ENCODE data around the gene RTRAF. TPM values are rescaled to one million over a fixed set of nuclear protein-coding genes. Genes with fewer than 3 reads are reported as not detected.
A peak's percentile ranks its signal among the peaks of the same experiment; 100 is the strongest.

The RTRAF gene
- total RNA-seq, 1 experiment from 2014 or later = 350 TPM

DNA sequence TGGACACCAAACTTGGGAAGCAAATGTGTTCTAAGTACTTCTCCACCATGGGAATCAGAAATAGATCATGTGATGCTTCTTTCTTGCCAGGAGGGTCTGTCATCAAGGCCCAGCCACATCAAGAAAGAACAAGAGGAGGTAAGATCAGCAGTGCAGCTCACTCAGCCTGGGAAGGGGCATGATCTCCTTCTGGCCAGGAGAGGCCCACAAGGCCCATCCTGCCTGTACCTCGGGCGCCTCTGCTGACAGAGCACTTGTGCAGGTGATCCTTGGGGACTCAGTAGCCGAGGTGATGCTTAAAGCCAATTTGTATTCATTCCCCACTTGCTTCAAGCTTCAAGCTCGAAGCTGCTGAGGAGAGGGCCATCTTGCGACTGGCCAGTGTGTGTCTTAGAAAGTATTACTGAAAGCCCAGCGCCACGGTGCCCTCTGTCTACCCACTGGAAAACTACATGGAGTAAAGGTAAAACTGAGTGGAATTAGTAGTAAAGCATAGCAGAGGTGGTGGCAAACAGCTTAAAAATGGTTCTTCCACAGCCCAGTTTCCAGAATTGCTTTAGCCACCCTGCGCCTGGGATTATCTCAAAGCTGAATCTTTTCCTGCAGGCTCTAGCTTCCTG is 26.2 kb downstream of the RTRAF start:
- no peaks in the 10 kb centered on the region; the same call in 1 of the 2 replicates for H3K27me3 Mint-ChIP-seq (ENCODE audit: low read depth)
- H3K9me3 Mint-ChIP-seq = no peaks in the 10 kb centered on the region
- Histone ChIP-seq H3K23ac (ENCODE audit: insufficient read length, low read depth, low read length) (no peak overlapping the region), H3K27me3 (ENCODE audit: insufficient read depth, low read length) (no peaks in the 10 kb centered on the region), H3K14ac (ENCODE audit: insufficient read depth, low read length) (no peak overlapping the region), H2BK5ac (ENCODE audit: insufficient read length, low read length) (no peak overlapping the region), H3K9me3 (ENCODE audit: control insufficient read depth, low read depth, low read length) (no peaks in the 10 kb centered on the region), H3K4me1 (ENCODE audit: insufficient read depth, low read length) (peaks cover 2% of the 10 kb centered on the region; the same call in 1 of the 2 replicates), H3K18ac (ENCODE audit: insufficient read length, low read depth, low read length) (no peak overlapping the region), H3K56ac (ENCODE audit: insufficient read length, low read depth, low read length) (no peak overlapping the region), H4K91ac (ENCODE audit: insufficient read length, low read depth, low read length) (no peak overlapping the region), H2BK15ac (ENCODE audit: low read depth, low read length) (no peak overlapping the region), H2BK12ac (ENCODE audit: insufficient read length, low read depth, low read length) (no peak overlapping the region), H3K79me1 (ENCODE audit: insufficient read depth, low read depth, low read length, poor library complexity, severe bottlenecking) (no peaks in the 10 kb centered on the region), H3K27ac (ENCODE audit: insufficient read length, low read depth, low read length) (no peak overlapping the region), H4K20me1 (ENCODE audit: control insufficient read depth, insufficient read depth, insufficient read length) (no peaks in the 10 kb centered on the region), H4K8ac (replicated peaks; ENCODE audit: insufficient read length, low read depth, low read length) (no peak overlapping the region), H4K5ac (ENCODE audit: insufficient read length, low read depth, low read length) (no peak overlapping the region), H3T11ph (ENCODE audit: low read length) (no peak overlapping the region), H3K4me2 (ENCODE audit: insufficient read depth, insufficient read length, low read length) (no peak overlapping the region), H3K9ac (ENCODE audit: extremely low read depth, insufficient read length, low read length) (no peak overlapping the region), H2BK120ac (ENCODE audit: low read depth, low read length, poor library complexity, severe bottlenecking) (no peak overlapping the region), H2AFZ (ENCODE audit: low read length) (no peak overlapping the region), H2BK20ac (ENCODE audit: low read depth, low read length, poor library complexity, severe bottlenecking) (no peak overlapping the region), H3K79me2 (ENCODE audit: insufficient read depth, low read length) (no peaks in the 10 kb centered on the region), H2AK5ac (ENCODE audit: insufficient read length, low read length) (no peak overlapping the region), H3K4ac (ENCODE audit: low read depth, low read length) (no peak overlapping the region), H3K23me2 (ENCODE audit: insufficient read length, low read depth, low read length, poor library complexity, severe bottlenecking) (no peaks in the 10 kb centered on the region)
- peaks cover 9 to 17% (median 12%) of the 10 kb centered on the region in 3 experiments; a peak in 6 of 7 replicates for H3K36me3 Mint-ChIP-seq (ENCODE audit: insufficient read depth in 1 of 3, low read depth in 3 of 3)
- H3K27ac Mint-ChIP-seq = no peak overlapping the region
- WGBS (ENCODE audit: extremely low coverage, insufficient read length, low lambda C conversion rate) = no CpG with 5 or more reads among the region's 8 CpGs
- H3K4me1 Mint-ChIP-seq = peaks cover 40 to 48% of the 10 kb centered on the region in 2 experiments
- no peak overlapping the region for H3K4me3 Mint-ChIP-seq
- TF ChIP-seq, protein P1, sequence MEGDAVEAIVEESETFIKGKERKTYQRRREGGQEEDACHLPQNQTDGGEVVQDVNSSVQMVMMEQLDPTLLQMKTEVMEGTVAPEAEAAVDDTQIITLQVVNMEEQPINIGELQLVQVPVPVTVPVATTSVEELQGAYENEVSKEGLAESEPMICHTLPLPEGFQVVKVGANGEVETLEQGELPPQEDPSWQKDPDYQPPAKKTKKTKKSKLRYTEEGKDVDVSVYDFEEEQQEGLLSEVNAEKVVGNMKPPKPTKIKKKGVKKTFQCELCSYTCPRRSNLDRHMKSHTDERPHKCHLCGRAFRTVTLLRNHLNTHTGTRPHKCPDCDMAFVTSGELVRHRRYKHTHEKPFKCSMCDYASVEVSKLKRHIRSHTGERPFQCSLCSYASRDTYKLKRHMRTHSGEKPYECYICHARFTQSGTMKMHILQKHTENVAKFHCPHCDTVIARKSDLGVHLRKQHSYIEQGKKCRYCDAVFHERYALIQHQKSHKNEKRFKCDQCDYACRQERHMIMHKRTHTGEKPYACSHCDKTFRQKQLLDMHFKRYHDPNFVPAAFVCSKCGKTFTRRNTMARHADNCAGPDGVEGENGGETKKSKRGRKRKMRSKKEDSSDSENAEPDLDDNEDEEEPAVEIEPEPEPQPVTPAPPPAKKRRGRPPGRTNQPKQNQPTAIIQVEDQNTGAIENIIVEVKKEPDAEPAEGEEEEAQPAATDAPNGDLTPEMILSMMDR (conservative IDR thresholded peaks at IDR 0.05) = peak; percentile 63
- peak; percentile 67 for DNase-seq
